Dedifferentiated amniotic fluid mesenchymal stem cell (primary cell): Measurements from ENCODE around the gene PCSK5.
A peak's percentile ranks its signal among the peaks of the same experiment; 100 is the strongest.

Experiments
- DNase-seq: peaks from one replicate; pipeline ENCODE4 v3.0.0-alpha.2; 2016; ENCODE audit errors: extremely low spot score

PCSK5 gene

GRCh38 chr9:75921391-75922127 is 31.1 kb downstream of the PCSK5 start:
- DNase-seq, result no peak

- DNase-seq, result no peak
Observed at GRCh38 chr9:75926385-75926784, 35.9 kb downstream of the PCSK5 start.

DNA sequence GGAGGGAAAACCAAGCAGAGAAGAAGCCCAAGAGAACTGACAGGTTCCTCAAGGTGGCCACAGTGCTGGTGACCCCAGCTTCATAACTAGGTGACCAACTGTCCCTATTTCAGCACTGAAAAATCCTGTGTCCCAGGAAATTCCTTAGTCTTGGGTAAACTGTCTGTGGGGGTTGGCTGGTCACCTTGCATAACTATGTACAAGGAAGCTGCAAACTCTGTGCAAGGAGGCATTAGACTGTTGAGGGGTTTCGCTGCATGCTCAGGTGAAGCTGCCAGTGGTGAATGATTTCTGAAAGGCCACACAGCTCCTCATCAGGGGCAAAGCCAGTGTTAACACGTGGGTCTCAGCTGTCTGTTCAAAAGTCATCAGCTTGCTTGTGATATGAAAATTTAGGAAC is 36.9 kb downstream of the PCSK5 start:
- no peak for DNase-seq

GRCh38 chr9:75930190-75930589 is 39.7 kb downstream of the PCSK5 start:
- DNase-seq, result no peak

DNA sequence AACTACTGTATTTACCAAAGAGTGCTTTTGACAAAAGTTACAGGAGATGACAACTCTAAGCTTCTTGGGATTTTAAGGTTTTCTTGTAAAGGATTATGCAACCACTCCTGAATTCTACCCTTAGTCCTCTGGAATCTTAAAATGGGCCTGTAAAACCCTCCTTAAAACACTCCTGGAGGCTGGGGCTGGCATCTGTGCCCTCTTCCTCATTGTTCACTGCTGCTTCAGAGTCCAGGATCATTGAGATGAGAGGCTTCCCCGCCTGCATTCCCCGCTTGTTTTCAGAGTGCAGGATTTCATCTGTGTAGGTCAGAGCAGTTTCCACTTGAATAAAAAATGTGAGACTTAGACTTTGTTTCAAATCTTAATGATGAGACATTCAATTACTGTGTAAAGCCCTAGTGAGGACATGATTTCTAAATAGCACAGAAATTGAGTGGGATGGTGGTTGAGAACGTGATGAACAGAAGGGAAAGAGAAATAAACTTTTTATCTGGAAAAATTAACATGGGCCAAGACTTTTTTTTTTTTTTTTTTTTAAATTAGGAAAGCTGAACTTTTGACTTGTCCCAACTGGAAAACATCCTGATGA is 40.4 kb downstream of the PCSK5 start:
- DNase-seq, result peak; percentile 18

- no peak for DNase-seq
Observed at GRCh38 chr9:75933982-75934381, 43.5 kb downstream of the PCSK5 start.

DNA sequence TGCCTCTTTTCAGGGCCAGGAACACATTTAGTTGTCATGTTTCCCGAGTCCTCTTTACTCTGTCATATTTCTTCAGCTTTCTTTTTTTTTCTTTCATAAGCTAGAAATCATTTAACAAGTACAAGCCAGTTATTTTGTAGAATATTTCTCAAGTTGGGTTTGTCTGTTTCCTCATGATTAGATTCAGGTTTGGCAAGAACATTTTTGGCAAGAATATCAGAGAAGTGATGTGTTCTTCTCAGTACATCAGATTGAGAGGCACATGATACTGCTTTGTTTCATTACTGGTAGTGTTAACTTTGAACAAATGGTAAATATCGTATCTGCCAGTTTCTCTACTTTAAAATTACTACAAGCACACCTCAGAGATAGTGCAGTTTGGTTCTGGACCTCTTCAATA is 45.1 kb downstream of the PCSK5 start:
- no peak for DNase-seq

DNA sequence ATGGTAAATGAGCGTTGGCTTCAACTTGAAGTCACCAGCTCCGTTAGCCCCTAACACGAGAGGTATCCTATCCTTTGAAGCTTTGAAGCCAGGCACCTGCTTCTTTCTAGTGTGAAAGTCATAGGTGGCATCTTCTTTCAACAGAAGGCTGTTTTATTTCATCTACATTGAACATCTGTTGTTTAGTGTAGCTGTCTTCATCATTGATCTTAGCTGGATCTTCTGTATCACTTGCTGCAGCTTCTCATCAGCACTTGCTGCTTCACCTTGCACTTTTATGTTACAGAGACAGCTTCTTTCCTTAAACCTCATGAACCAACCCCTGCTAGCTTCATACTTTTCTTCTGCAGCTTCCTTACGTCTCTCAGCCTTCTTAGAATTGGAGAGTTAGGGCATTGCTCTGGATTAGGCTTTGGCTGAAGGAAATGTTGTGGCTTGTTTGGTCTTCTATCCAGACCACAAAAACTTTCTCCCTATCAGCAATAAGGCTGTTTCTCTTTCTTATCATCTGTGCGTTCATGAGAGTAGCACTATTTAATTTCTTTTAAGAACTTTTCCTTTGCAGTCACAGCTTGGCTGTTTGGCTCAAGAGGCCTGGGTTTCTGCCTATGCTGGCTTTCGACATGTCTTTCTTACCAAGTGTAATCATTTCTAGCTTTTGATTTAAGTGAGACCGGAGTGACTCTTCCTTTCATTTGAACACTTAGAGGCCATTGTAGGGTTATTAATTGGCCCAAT is 47.2 kb downstream of the PCSK5 start:
- DNase-seq, result no peak

DNA sequence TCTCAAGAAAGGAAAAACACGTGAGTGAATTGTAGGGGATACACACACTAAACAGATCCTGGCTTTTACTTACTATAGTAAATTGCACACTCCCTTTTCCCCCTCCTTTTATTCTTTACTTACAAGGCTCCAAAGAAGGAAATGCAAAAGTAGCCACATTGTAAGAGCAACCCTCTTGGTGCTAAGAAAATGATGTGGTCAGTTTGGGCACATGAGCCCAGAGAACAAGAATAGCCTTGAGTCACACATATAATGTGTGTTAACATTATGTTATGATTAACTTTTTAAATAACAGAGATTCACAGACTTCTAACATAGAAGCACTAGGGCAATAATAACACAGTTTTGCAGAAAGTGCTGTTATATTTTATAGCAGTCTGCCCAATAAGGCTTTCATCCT is 48.5 kb downstream of the PCSK5 start:
- DNase-seq, result no peak

DNA sequence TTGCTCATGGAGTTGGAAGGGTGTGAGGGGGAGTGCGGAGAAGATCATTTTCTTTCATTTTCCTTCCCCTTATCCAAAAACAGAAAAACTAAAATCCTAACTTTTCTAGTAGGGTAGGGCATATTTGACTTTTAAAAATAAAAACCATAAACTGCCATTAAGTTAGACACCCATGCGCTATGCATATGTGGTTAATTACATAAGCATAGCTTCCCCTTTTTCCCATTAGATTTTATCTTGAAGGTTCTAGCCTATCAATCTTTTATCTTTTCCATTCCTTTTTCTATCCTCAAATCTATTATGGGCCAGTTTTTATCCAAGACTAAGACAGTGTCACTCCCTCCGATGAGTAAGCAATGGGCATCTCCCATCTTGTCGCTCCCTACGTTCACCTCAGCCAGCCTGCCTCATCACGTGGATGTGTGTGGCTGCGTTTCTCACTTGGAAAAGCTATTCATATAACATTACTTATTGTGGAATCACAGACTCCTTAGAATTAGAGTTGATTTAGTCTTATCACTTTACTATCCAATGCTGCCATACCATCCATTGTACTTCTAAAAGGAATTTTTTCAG is 49.2 kb downstream of the PCSK5 start:
- DNase-seq, result no peak

DNA sequence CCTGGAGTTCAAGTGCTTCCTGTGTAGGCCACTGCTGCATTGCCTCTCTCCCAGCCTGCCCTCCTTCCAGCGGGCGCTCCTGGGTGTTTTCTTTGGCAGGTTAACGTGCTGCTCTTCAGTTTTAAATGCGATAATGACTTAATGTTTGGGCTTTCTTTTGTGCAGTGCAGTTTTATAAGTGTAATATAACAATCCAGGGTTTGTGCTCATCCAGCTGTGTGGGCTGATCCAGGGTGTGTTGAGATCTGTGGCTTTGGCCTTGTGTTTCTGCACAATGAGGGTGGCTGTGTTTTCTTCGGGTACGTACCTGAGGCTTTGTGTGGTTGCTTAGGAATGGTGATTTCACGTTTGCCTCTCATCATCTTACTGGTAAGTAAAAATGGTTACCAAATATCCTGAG is 50.6 kb downstream of the PCSK5 start:
- DNase-seq, result no peak

DNA sequence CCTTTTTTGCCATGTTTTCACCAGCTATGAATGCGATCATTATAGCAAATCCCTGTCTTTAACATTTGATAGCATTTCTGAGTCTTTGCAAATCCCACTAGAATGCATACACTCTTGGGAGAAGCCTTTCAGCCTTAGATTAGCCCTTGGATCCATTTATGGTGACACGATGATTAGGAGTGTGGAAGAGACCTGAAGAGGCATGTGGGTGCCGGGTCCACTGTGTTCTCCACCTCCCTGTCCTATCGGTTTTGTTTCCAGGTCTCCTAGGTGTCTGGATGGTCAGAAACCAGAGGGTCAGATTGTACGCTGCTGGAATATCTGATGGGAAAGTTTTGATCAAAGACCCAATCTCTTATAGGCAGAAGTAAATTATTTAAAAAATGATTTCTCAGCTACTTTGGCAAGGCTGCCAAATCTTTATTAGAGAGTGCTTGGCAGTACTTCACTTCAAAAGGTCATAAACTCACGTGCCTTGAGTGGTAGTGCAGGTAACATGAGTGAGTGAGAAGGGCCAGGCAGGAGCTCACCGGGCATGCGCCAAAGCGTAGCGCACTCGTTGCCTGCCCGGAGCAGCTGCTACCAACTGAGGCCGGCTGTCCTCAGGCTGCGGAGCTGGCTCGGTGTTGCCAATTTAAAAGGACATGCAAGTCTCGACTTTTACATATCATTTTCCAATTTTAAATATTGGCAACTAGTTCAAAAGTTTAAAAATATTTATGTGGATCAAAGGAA is 51.3 kb downstream of the PCSK5 start:
- DNase-seq, result no peak

DNA sequence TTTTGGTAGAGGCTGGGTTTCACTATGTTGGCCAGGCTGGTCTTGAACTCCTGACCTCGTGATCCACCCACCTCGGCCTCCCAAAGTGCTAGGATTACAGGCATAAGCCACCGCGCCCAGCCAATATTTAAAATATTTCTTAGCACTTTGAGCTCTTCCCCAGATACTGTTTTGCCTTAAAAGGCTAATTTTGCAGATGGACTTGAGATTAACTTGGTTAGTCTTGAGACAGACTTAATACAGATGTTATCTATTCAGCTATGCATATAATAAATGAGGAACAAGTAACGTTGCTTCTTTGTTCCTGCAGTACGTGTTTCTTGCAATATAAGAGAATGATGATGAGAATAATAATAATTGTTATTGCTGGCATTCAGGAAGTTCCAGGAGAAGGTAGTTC is 56.3 kb downstream of the PCSK5 start:
- DNase-seq, result no peak

DNA sequence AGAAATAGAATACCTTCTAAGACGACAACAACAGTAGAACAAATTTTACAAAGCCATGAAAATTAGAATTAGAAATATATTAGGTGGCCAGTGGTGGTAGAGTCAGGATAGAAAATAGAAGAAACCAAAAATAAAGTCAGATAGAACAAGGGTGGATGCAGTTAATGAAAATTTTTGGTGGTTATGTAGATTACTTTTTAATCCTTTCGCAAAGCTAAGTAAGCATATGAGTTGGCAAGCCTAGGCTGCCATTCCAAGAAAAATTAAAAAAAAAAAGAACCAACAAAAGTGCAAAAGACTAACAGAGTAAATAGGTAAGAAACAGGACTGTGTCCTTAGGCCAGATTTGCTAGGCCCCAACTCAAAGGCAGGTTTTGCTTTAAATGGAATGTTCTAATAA is 56.8 kb downstream of the PCSK5 start:
- DNase-seq, result no peak

DNA sequence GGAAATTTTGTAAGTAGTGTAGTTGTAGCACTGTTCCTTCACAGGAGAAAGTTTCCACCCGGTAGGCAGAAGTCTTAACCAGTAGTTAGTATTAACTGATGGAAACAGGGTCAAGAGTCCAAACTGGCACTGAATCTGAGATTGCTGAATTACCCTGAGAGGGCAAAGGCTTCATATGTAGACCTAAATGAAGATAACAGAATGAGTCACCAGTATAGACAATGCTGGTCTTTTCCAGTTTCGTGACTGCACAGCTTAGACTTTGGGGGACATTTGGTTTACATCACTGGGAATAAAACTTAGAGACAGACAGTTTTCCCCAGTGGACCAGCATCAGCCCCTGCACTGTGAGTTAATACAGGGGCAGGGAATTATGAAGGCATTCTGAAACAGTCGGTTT is 60.5 kb downstream of the PCSK5 start:
- DNase-seq, result no peak

- no peak for DNase-seq
Observed at GRCh38 chr9:75953218-75953617, 62.7 kb downstream of the PCSK5 start.

DNA sequence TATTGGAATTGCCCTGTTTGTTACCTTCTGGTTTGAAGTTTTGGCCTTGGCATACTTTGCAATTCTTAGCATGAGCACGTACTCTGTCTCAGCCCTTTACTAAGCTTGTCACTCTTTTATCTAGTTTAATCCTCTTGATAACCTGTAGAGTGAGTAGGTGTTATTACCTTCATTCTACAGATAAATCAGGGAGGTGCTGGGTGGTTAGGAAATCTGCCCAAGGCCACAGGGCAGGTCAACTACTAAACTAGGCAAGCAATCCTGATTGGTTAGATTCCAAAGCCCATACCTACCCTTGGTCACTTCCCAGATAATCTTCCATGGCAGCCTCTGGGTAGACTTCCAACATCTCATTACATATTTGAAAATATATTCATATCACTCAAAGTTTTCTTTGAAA is 65.7 kb downstream of the PCSK5 start:
- DNase-seq, result no peak

DNA sequence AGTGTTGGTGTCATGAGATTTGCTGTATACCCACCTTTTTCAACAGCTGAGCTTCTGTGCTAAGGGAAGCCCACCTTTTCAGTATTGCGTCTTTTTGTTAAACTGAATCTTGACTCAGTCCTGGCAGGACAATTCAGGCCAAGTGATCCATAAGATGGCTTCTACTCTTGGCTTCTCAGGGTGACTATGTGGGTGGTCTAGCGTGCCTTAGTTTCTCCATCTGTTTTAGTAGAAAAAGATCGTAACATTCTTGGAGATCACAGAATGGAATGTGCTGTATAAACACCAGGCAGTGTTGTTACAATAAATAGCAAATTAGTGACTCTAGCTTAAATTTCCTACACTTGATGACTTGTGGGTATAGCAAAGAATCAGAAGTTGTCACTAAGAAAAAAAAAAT is 66.6 kb downstream of the PCSK5 start:
- no peak for DNase-seq

GRCh38 chr9:75958226-75958625 is 67.8 kb downstream of the PCSK5 start:
- DNase-seq, result no peak

- DNase-seq, result no peak
Observed at GRCh38 chr9:75960551-75960950, 70.1 kb downstream of the PCSK5 start.

DNA sequence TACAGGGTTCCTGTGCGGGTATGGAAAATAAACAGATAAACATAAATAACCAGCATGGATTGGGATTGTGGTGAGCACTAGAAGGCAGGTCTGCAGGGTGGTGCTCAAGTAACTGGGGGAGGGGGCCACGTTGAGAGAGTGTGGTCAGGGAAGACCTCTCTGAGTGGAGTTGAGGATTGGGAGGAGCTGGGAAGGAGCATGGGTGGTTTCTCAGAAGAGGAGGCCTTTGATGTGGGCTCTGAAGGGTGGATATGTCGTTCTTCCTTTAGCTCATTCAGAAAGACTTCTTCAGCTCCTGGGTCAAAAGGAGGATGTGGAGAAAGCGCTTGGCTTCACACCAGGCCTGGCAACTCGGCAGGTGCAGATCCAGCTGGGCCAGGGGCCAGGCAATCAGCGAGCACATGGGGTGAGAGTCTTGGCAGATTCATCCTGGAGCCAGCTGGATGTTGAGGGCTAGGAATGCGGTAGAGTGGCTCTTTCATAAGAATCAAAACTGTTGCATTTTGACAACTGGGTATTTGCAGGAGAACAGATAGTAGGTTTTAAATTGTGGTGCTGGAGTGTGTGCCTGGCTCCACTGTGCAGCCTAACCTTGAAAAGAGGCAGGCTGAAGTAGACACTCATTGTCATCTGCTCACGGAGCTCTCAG is 71.7 kb downstream of the PCSK5 start:
- no peak for DNase-seq

DNA sequence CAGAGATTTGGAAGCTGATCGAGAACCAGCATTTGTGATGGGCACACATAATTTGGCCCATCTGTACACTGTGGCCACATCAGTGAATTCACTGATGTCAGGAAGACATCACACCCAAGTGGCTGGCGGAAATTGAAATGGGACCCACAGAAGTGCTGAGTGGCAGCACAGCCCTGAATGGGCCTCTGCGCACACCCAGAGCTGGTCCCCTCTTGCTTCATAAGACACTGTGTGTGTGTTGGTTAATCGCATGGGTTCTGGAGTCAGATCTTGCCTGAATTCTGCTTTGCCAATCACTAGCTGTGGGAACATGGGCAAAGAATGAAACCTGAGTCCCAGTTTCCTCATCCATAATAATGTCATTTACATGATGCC is 72.2 kb downstream of the PCSK5 start:
- DNase-seq, result no peak
